GM18517 (cell line): ENCODE results near the gene SLC25A33.

Source experiments
- ATAC-seq: cut with Tn5 transposase; IDR thresholded peaks from one replicate; pipeline ENCODE4 v1.9.1; 2021; ENCODE audit warnings: mild to moderate bottlenecking, moderate library complexity; ENCODE audit not compliant: unreplicated experiment

SLC25A33 gene

DNA sequence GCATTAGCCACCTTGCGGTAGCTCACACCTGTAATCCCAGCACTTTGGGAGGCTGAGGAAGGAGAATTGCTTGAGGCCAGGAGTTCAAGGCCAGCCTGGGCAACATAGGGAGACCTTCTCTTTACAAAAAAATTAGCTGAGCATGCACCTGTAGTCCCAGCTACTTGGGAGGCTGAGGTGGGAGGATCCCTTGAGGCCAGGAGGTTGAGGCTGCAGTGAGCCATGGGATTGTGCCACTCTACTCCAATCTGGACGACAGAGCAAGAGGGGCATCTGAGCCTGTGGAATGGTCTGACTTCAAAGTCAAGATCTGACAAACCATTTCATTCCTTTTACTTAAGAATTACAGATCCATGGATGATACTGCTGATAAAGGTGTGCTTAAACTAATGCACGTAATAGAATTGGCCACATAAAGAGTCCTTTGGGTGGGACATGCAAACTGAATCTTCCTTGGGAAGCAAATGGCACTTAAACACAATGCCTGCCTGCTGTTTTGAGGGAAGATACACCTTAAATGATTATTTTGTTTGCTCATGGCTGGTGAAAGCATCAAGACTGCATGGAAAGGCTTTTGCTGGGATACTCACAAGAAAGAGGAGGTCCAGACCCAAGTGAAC, 47.0 kb downstream of the SLC25A33 start:
- no peak for ATAC-seq

DNA sequence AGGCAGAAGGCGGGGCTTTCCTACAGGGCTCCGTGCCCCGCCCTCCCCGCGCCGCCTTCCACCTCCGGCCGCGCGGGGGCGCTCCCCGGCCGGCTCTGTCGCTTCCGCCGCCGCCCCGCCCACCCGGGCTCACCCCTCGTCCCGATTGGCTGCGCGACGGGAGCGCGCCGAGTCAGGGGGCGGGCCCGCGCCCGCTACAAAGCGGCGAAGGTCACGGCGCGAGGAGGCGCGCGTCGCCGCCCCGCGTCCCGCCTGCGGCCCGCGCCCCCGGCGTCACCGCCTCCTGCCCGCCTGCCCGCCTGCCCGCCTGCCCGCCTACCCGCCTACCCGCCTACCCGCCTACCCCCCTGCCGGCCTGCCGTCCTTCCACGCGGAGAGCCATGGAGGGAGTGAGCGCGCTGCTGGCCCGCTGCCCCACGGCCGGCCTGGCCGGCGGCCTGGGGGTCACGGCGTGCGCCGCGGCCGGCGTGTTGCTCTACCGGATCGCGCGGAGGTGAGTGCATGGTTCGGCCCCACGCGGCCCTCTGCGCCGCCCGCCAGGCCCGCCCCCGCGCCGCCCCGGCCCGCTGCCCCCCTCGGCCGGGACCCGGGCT, 49.4 kb downstream of the SLC25A33 start, which contains the start of gene TMEM201:
TMEM201 (plus strand) TSS at position 361 of the 593 bp plus-strand sequence; CDS start at position 381, 20 bp downstream.
- ATAC-seq: peak; percentile 58

DNA sequence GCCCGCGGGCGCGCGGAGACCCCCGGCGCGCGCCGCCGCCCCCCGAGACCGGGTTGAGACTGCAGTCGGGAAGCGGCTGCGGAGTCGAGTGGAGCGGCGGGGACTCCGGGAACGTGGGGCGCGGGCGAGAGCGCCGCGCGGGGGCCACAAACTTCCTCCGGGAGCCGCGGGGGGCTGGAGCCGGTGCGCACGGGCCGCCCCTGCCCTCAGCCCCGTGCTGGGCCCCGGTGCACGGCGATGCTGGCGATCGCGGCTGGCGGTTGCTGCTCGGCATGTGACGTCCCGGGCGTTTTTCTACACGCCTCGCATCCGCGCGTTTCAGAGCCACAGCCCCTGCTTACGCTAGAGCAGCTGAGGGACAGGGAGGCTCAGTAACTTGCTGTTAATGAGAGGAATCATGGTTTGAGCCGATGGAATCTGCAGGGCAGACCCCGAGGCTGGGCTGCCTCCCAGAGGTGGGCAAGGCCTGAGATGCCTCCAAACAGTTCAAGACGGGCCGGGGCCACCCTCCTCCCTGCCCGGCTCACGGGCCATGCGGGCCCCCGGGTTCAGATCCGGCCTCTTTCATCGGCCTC, 50.0 kb downstream of the SLC25A33 start:
- peak; percentile 23 for ATAC-seq

DNA sequence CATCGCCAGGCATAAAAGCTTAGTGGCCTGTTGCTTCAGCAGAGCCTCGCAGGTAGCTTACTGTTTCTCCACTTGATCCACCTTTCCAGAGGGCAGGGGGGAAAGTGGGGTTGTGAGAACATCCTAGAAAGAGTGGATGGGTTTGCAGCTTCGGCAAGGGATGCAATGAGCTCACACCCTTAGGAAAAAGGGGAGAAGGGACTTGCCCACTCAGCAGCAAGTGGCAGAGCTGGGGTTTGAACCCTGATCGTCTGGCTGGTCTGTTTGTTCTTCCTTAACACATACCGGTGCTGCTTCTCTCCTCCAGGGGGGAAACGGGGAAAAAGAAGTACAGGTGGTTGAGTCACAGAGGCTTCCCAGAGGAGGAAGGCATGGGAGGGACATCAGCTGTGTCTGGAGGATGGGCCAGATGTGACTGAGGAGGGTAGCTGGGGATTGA, 50.5 kb downstream of the SLC25A33 start:
- no peak for ATAC-seq

DNA sequence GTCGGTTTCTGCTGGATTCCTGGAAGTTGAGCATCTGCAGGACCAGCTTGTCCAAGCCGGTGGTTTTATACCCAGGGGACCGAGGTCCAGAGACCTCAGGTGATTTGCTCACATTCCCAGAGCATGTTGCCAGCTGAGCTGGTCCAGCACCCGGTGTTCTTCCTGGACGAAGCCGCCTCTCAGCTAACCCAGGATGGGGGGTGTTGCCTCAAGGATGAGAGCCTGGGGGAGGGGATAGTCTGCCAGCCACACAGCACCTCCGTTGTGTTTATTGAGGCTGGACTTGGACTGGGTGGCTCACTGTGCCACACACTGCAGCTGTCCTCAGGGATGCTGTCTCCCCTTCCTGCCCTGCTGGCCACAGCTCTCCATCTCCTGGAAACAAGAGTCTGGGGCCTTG, 50.9 kb downstream of the SLC25A33 start:
- ATAC-seq: no peak

DNA sequence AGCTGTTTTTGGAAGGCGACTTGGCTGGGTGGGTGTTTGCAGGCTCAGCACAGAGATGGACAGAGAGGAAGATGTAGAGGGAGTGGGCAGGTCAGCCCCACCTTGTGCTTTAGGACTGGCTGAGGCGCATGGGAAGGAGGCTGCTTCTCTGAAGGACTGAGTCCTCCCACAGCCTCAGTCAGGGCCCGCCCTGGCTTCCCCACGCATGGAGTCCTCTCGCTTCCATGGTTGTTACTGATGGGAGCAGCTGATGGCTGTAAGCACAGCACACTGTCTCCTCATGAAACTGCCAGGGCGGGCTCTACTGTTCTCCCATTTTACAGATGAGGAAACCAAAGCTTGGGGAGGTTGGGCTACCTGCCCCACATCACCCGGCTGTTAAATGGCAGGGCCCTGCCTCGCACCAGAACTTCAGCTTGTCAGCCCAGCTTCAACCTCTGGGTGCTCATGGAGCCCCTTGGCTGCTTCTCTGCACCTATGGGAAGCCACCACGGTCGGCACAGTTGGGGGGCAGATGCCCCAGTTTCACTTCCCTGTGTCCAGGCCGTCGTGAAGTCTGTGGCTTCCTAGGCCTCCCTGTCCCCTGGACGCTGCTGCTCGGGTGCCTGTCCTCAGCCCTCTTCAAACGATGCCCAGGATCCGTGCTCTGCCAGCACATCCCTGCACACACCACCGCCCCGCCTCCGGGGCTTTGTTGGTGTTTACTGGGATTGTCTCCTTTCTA, 51.8 kb downstream of the SLC25A33 start:
- no peak for ATAC-seq

DNA sequence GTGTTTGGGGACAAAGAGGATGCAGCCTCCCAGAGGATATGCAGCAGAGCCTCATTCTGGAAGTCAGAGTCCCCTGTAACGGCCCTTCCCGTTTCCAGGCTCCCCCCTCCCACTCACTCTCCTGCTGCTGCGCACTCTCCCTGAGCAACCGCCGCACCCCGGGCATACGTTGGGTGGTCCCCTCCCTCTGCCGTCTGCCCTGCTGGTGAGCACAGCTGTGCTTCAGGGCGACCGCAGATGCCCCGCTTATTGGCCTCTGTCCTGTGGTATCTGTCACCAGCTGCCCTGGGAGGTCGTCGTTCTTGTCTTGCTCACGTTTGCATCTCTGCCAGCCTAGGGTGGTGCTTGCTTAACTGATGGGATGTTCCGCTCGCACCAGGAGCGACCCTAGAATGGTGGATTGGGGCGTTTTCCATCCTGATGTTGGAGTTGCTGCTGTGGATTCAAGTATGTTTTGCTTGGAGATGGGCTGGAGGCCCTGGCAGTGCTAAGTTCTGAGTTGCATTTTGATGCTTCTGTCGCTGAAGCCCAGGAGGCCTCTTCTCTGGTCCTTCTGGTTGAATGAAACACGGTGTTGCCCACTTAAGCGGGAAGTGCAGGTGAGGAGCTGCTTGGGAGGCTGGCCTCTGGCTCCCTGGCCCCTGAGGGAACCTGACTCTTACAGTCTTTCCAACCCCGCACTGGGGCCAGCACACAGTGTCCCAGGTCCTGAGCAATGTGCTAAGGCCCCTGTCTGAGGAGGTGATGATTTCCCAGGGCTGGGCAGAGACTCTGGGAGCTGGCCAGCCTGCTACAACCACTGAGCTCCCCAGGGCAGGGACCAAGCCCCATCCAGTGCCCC, 52.6 kb downstream of the SLC25A33 start:
- no peak for ATAC-seq

DNA sequence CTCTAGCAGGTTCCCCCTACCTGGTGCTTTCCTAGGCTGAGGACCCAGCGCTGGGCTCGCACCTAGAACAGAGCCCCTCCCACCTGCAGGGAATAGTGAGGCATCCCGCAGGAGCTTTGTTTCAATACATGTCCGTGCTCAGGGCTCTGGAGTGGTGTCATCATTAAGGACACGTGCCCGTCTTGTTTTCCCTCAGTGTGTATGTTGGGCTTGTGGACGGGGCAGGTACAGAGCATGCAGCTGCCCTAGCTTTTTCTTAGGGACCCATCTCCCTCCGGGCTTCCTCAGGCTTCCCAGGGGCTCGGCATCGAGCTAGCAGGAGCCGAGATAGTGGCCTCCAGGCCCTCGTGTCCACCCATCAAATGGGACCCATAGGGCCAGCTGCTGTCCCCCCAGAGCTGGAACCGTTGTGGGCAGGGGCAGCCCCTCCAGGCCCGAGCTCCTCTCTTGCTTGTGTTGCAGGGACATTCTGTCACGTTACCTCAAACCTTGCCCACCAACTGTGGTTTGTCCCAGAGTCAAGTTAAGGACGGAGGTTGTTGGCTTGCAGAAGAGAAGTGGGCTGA, 53.3 kb downstream of the SLC25A33 start:
- ATAC-seq: no peak

DNA sequence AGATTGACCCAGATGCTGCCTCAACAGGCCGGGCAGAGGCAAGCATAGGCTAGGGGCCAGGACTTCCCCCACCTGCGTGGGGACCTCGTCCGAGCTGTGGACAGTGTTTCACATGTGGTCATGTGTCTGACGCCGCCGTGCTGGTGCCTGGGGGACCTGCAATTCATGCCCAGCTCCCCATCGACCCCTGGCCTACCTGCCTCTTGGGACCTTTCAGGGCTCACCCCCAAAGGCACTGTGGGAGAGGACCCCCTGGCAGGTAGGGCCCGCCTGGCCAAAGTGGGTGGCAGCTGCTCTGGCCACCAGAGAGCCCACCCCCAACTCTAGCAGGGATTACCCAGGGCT, 53.9 kb downstream of the SLC25A33 start:
- no peak for ATAC-seq

DNA sequence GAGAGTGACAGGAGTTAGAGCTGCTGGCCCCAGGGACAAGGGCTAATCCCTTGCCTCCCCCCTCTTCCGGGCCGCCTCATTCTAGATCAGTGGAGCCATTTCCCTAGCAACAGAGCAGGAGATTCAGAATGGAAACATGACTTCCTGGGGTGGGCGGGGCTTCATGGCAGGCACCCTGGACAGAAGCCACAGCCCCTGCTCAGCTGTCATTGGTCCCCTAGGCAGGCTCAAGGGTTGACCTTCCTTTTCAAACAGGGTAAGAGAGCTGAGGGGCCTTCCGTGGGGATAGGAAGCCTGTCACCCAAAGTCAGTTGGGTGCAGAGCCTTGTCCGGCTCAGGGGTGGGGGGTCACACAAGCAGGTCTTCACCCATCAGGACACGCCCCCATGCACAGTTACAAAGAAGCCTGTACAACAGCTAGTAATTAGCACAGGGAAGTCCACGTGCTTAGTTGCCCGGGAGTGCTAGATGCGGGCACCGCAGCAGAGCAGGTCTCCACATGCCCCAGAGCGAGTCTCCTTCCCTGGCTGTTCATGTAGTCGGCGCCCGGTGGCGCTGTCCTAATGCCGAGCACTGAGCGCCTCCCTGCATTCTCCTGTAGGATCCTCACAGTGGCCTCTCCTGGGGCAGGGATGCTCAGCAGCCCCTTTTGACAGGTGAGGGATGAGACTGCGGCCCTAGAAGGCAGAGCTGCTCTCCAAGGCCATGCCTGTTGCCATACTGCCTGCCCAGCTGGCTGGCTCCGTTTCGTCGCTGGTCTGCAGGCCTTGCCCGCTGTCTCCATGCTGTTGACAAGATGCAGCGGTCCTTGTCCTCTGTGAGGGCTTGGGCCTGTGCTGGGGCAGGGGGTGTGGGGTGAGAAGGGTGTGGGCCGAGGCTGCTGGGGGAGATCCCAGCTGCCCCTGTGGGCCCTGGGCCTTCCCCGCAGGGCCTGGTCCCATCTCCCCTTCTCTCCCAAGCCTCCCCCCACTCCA, 54.5 kb downstream of the SLC25A33 start:
- no peak for ATAC-seq

DNA sequence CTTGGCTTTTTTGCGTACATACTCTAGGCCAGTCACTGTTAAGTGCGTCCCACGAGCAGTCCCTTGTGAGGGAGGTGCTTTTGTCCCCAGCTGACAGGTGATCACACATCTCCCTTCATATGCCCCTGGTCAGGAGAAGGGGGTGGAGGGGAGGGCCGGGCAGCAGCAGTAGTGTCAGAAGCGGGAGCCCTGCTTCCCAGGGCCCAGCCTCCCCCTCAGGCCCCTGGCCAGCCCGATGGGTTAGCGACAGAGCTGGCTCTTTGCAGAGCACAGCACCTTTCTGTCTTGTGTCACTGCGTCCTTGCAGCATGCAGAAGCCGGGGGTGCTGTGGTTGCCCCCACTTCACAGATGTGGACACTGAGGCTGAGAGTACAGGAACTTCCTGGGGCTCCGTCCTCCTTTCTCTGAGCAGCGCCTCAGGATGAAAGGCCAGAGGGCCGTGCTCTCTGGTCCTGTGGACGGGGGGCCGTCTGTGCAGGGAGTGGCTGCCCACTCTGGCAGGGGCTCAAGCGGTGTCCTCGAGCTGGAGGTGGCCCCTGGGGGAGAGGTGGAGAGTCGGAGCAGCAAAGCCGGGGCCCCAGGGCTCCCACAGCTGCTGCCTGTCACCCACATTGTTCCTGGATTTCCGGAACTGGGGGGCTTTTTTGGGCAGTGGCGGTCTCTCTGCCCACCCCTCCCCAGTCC, 55.3 kb downstream of the SLC25A33 start:
- ATAC-seq: no peak

DNA sequence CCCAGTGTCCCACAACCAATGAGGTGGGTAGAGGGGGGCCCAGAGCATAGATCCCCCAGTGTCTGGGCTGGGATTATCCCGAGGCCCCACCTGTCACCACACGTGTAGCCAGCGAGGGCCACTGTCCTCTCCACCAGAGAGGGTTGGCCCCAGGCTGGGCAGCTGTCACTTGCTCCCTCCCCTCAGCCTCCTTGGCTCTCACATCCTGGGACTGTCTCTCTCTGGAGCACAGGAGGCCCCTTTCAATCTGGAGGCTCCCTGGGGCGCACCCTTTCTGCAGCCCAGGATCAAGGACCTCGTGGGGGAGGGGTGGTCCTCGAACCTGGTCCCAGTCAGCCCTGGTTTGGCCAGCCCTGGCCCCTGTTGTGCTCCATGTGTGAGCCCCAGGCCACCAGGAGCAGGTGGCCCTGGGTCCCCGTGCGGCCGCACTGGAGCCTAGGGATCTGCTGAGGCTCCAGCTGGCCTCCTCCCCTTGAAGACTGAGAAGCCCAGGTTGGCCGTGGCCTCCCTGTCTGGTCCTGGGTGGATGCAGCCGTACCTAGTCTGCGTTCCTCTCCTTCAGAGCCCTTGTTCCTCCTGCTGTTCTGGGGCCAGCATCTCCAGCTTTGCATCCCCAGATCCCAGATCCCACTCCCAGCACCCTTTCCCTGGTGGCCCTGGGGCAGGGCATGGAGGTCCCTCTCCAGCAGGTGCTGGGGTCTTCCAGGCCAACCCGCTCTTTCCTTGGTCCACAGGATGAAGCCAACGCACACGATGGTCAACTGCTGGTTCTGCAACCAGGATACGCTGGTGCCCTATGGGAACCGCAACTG, 56.1 kb downstream of the SLC25A33 start:
- no peak for ATAC-seq

DNA sequence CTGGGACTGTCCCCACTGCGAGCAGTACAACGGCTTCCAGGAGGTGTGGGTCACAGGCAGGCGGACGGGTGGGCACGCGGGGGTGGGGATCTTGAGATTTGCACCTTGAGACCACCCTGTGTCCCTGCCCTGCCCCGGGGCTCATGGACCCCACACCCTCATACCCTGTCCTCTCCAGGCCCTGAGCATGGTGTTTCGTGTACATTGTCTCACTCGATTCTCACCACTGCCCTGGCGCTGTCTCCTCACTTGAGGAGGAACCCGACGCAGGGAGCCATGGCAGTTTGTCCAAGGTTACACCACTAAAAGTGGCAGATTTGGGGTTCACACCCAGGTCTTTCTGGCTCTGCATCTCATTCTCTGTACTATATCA, 56.7 kb downstream of the SLC25A33 start:
- no peak for ATAC-seq

DNA sequence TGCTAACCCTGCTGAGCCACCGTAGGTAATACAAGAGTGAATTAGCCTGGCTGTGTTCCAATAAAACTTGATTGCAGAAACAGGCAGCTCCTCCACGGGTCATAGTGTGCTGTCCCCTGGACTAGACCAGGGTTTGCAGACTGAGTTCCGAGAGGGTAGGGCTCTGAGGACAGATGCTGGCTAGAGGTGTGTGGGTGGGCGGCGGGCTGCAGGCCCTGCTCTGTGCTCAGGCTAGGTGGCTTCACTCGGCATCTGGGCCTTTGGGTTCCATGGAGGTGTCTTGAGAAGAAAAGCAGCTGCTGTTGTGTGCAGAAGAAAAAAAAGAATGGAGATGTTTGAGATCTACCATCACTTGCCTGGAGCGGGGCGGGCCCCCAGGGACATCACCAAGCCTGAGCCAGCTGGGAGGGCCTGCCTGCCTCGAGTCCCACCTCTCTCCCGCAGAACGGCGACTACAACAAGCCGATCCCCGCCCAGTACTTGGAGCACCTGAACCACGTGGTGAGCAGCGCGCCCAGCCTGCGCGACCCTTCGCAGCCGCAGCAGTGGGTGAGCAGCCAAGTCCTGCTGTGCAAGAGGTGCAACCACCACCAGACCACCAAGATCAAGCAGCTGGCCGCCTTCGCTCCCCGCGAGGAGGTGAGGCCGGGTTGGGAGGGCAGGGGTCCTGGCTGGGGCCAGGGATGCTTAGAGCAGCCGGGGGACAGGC, 57.3 kb downstream of the SLC25A33 start:
- ATAC-seq: no peak

DNA sequence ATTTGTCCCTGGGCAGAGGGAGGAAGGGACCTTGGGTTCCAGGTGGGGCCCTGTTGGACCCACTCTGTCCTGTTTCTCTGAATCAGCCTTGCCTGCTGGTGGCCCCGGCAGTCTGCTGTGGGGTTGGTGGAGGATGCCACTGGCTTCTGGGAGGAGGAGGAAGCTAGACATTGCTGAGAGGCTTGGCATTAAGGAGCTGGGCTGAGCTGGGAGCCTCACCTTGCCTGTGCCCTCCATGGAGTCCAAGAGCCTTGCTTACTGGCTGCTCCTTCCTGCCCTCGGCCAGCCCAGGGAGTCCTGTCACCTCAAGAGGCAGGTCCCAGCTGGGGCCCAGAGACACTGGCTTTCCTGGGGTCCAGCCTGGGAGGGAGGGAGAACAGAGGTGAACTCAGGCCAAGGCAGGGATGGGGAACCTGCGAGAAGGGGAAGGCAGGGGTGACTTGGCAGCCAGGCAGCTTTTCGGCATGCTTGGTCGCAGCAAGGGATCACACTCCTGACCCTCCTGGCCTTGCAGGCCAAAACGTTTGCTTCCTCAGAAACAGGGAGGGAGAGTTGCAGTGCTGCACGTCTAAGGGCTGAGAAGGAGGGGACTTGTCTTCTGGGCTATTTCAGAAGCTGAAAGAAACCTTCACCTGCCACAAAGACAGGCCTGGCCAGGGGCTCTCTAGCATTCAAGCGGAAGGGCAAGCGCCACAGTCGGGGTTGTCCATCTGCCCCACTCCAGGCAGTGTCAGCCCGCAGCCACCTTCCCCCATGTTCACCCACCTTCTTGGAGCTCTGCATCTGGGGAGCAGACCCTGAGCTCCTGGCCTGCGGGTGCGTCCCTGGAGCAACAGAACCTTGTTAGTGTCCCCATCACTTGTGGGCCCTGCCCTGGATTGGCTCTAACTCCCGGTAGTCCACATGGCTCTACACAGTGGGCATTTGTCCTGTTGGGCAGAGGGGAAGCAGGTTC, 58.4 kb downstream of the SLC25A33 start:
- no peak for ATAC-seq

DNA sequence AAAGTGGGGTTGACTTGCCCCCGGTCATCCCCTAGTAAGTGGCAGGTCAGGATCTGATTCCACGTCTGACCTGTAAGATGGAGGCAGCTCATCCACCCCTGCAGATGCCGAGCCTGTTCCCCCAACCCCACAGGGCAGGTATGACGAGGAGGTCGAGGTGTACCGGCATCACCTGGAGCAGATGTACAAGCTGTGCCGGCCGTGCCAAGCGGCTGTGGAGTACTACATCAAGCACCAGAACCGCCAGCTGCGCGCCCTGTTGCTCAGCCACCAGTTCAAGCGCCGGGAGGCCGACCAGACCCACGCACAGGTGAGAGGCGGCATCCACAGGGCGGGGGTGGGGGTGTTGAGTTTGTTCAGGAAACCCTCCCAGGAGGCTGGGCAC, 59.0 kb downstream of the SLC25A33 start:
- ATAC-seq: no peak
